GM23248 (cell line): ENCODE measurements around the gene ABLIM3.

Source experiments
- EZH2 ChIP-seq: fragments of 200-600 bp; sonication (generic); IDR thresholded peaks from 2 replicates; pipeline ENCODE4 v1.6.1; 2018; ENCODE audit warnings: antibody characterized with exemption, mild to moderate bottlenecking; ENCODE audit not compliant: insufficient read depth, poor library complexity, severe bottlenecking
- EZH2phosphoT487 ChIP-seq: fragments of 200-600 bp; sonication (generic); IDR thresholded peaks from 2 replicates; pipeline ENCODE4 v1.6.1; 2018; ENCODE audit warnings: antibody characterized with exemption, moderate library complexity, mild to moderate bottlenecking, low read depth; ENCODE audit not compliant: insufficient read depth

DNA sequence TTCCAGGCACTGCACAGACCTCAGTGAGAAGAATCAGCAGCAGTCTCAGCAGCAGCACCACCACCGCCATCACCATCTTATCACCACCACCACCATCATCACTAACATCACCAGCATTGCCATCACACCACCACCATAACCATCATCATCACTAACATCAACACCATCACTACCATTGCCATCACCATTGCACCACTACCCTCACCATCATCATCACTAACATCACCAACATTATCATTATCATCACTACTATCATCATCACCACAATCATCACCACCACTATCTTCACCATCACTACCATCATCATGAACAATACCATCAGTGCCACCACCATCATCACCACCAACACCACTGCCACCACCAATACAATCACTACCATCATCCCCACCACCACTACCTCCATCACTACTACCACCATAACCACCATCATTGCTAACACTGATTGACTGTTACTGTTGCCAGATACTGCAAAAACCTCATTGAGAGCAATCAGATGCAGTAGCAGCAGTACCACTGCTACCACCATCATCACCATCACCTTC lies 61.7 kb downstream of the ABLIM3 start:
- no peak for TF ChIP-seq EZH2
- no peak for TF ChIP-seq EZH2phosphoT487
